AG10803 (cell line): ENCODE data around the gene CARD8.

Experiments used
- DNase-seq: peaks from one replicate; pipeline ENCODE4 v3.0.0; 2010; ENCODE audit warnings: low read depth
- H3K4me3 ChIP-seq: 2 replicates; pipeline ENCODE4 v1.5.1; 2011; ENCODE audit warnings: mild to moderate bottlenecking, low read length, control low read depth
- TF ChIP-seq, protein P1 (sequence below): conservative IDR thresholded peaks from 2 replicates; pipeline ENCODE4 v1.5.1; 2011; ENCODE audit warnings: mild to moderate bottlenecking, low read length, control low read depth, inconsistent platforms

CARD8 gene

DNA sequence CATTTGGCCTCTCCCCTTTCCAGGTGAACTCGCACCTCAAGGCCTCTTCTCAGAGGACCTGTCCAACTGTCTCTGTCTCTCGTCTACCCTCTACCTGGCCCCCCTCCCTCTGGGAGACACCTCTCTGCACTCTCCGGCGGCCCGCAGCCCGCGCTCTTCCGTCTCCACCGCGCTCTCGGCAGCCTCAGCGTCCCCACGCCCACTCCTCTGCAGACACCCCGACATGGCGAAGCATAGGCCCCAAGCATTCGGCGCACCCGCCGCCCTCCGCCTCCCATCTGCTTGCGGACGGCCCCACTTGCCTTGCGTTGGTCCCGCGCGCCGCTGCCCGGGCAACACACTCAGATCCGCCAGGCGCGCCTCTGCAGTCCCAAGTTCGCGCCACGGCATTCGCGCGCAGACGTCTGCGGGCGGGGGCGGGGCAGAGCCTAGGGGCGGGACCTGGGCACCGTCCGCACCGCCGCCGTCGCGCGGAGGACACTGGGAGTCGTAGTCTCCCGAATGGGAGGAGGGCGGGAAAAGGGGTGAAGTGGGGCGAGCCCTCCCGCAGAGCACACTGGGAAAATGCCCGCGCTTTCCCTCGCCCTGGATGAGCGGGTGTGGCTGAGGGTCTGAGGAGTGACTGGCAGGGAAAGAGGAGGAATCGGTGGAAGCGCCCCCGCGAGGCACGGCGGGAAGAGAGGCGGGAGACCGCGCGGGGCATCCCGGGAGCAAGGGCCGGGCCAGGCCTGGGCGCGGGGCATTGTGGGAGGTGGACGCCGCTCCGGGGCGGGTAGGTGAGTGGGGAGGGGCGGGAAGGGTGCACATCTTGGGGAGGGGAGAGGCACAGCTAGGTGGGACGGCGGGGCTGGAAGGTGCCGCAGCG, 85.5 kb downstream of the CARD8 start, which contains the start of the genes LIG1 and ZSWIM9:
Gene LIG1, minus strand, starts transcription at position 406 of the 865 bp plus-strand sequence. CDS start 4,778 bp downstream, outside the sequence.
Gene ZSWIM9, plus strand, starts transcription at position 742 of the 865 bp plus-strand sequence. CDS start 1,123 bp downstream, outside the sequence.
- peak within 1 kb of the TSS; percentile 90 for H3K4me3 ChIP-seq
- DNase-seq: peak; percentile 94
- TF ChIP-seq, protein P1, sequence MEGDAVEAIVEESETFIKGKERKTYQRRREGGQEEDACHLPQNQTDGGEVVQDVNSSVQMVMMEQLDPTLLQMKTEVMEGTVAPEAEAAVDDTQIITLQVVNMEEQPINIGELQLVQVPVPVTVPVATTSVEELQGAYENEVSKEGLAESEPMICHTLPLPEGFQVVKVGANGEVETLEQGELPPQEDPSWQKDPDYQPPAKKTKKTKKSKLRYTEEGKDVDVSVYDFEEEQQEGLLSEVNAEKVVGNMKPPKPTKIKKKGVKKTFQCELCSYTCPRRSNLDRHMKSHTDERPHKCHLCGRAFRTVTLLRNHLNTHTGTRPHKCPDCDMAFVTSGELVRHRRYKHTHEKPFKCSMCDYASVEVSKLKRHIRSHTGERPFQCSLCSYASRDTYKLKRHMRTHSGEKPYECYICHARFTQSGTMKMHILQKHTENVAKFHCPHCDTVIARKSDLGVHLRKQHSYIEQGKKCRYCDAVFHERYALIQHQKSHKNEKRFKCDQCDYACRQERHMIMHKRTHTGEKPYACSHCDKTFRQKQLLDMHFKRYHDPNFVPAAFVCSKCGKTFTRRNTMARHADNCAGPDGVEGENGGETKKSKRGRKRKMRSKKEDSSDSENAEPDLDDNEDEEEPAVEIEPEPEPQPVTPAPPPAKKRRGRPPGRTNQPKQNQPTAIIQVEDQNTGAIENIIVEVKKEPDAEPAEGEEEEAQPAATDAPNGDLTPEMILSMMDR: peak; percentile 18

DNA sequence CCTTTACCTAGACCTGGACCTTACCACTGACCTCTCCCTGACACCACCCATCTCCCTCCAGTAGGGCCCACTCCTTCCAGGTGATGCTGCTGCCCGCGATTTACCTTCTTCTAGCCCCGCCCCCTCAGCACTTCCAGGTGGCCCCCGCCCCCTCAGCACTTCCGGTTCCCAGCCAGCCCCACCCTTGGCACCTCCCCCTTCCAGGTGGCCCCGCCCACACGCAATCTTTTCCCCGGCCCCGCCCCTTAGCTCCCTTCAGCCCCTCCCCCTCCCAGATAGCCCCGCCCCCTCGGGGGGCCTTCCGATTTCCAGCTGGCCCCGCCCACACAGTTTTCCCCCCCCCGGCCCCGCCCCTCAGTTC, 86.2 kb downstream of the CARD8 start:
- H3K4me3 ChIP-seq: peak overlapping the region; percentile 90

DNA sequence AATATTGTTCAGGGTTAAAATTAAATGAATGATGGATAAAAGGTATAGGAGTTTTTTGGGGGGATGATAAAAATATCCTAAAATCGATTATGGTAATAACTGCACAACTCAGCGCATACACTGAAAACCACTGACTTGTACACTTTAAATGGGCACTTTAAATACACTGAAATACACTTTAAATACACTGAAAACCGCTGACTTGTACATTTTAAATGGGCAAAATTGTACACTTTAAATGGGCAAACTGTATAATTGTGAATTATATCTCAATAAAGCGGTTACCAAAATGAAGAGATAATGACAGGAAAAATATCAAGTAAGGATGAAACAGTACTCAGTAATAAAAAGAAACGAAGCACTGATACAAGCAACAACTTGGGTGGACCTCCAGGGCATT, 87.0 kb downstream of the CARD8 start:
- no peak overlapping the region for H3K4me3 ChIP-seq

More for the DNA sequence above, 86.2 kb downstream of the CARD8 start:
- DNase-seq: peak; percentile 46
- TF ChIP-seq, protein P1: no peak

DNA sequence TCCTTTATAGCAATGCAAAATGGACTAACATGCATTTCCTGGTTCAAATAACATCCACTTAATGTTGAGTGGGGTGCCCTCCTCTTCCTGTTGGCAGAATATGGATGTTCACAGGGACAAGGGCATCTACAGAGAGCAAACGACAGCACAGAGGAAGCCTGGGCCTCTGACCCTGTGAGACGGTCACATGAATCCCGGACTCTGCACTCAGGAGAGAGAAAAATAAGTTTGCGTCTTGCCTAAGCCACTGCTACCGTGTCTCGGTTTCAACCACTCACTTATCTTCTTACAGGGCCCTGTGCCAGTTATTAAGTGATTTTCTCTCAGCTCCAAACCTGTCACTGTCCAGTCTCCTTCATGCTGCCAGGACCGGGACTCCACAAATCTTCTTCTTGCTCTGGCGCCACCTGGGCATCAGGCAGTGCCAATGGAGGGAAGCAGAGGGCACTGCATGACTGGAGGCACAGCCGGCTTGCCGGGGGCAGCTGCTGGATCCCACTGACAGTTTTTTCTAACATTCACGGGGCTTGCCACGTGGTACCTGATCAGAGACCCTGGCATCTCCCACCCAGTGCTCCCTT, 97.4 kb downstream of the CARD8 start:
- no peak overlapping the region for H3K4me3 ChIP-seq
- TF ChIP-seq, protein P1: no peak
- no peak for DNase-seq

More for the DNA sequence above, 87.0 kb downstream of the CARD8 start:
- TF ChIP-seq, protein P1: no peak
- no peak for DNase-seq
